Progenitor cell of endocrine pancreas (in vitro differentiated cells): ENCODE results near the gene UBE2O. TPM values are rescaled to one million over a fixed set of nuclear protein-coding genes. Genes with fewer than 3 reads are reported as not detected.

Source experiments
- DNase-seq: peaks from one replicate; pipeline ENCODE4 v3.0.0; 2021; ENCODE audit warnings: low spot score; ENCODE audit not compliant: unreplicated experiment
- H3K27ac Mint-ChIP-seq: 2 replicates; pipeline ENCODE4 v1.8.0; 2021; ENCODE audit warnings: mild to moderate bottlenecking, moderate library complexity, mixed read lengths
- H3K27me3 Mint-ChIP-seq: 2 replicates; pipeline ENCODE4 v1.8.0; 2021; ENCODE audit warnings: mixed read lengths
- H3K36me3 Mint-ChIP-seq: 2 replicates; pipeline ENCODE4 v1.8.0; 2022; ENCODE audit warnings: mixed read lengths; ENCODE audit not compliant: insufficient read depth
- H3K4me1 Mint-ChIP-seq: 2 replicates; pipeline ENCODE4 v1.8.0; 2021; ENCODE audit warnings: low read depth, mixed read lengths
- H3K4me3 Mint-ChIP-seq: 2 replicates; pipeline ENCODE4 v1.8.0; 2021; ENCODE audit warnings: low read depth, mild to moderate bottlenecking, moderate library complexity, mixed read lengths
- H3K9me3 Mint-ChIP-seq: 2 replicates; pipeline ENCODE4 v1.8.0; 2021; ENCODE audit warnings: low read depth, mixed read lengths
- total RNA-seq: library from RNA; stranded (reverse); gene quantifications from 2 replicates; pipeline ENCODE4 v1.2.1, GENCODE V29; 2021
- TF ChIP-seq, protein P1 (sequence below): fragments of 200-600 bp; sonication (generic); IDR thresholded peaks from one replicate; pipeline ENCODE4 v1.5.0; 2021; ENCODE audit warnings: antibody characterized with exemption, mild to moderate bottlenecking; ENCODE audit not compliant: unreplicated experiment

UBE2O gene
- total RNA-seq, 1 donor from 2014 or later, result 44.6 TPM

DNA sequence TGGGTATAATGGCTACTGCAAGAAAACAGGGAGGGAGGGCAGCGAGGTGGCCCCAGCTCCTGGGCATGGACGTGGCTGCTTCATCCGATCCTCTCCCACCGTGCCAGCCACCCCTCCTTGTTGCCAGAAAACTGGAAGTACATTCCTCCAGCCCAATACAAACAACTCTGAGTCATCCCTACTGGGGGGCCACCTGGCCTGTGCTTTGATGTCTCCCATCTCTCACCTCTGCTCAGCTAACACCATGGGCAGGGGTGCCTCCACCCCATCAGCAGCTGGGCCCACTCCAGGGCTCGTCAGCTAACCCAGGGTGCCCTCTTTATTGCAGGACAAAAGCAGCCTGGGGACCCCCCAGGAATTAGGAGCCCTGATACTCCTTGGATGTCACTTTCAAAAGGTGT, 46.3 kb upstream of the UBE2O start:
- Mint-ChIP-seq H3K27me3 (peaks cover 26% of the 10 kb centered on the region), H3K4me1 (peaks cover 23% of the 10 kb centered on the region), H3K27ac (no peak overlapping the region), H3K36me3 (no peaks in the 10 kb centered on the region), H3K4me3 (peak overlapping the region; percentile 24), H3K9me3 (no peaks in the 10 kb centered on the region)
- no peak for DNase-seq
- TF ChIP-seq, protein P1, sequence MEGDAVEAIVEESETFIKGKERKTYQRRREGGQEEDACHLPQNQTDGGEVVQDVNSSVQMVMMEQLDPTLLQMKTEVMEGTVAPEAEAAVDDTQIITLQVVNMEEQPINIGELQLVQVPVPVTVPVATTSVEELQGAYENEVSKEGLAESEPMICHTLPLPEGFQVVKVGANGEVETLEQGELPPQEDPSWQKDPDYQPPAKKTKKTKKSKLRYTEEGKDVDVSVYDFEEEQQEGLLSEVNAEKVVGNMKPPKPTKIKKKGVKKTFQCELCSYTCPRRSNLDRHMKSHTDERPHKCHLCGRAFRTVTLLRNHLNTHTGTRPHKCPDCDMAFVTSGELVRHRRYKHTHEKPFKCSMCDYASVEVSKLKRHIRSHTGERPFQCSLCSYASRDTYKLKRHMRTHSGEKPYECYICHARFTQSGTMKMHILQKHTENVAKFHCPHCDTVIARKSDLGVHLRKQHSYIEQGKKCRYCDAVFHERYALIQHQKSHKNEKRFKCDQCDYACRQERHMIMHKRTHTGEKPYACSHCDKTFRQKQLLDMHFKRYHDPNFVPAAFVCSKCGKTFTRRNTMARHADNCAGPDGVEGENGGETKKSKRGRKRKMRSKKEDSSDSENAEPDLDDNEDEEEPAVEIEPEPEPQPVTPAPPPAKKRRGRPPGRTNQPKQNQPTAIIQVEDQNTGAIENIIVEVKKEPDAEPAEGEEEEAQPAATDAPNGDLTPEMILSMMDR, result no peak

DNA sequence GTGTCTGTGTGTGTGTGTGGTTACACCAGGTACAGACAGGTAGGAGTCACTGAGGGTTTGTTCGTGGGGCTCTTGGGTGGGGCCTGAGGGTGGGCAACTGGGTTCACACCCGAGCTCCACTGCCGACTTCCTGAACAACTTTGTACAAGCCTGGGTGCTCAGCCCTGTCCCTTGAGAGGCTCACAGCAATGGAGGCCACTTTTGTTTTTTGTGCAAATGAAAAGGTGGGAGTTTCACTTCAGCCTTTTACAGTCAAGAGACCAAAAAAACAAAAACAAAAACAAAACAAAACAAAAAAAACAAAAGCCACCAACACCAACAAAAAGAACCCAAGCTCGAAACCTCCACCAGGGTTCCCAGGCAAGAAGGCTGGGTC, 45.9 kb upstream of the UBE2O start:
- H3K36me3 Mint-ChIP-seq, result no peaks in the 10 kb centered on the region

GRCh38 chr17:76497979-76498875, 45.3 kb upstream of the UBE2O start:
- Mint-ChIP-seq H3K9me3 (no peaks in the 10 kb centered on the region), H3K36me3 (no peaks in the 10 kb centered on the region), H3K4me3 (peak overlapping the region; percentile 5), H3K27me3 (peaks cover 27% of the 10 kb centered on the region), H3K4me1 (peaks cover 23% of the 10 kb centered on the region), H3K27ac (peak overlapping the region; percentile 93)
- TF ChIP-seq, protein P1, result no peak
- no peak for DNase-seq

More for the DNA sequence above, 45.9 kb upstream of the UBE2O start:
- H3K27ac Mint-ChIP-seq, result no peak overlapping the region
- H3K27me3 Mint-ChIP-seq, result peaks cover 26% of the 10 kb centered on the region
- no peaks in the 10 kb centered on the region for H3K9me3 Mint-ChIP-seq
- H3K4me1 Mint-ChIP-seq, result peaks cover 23% of the 10 kb centered on the region
- DNase-seq, result no peak
- TF ChIP-seq, protein P1, result no peak
- peak overlapping the region; percentile 5 for H3K4me3 Mint-ChIP-seq

GRCh38 chr17:76497699-76497978, 44.7 kb upstream of the UBE2O start:
- Mint-ChIP-seq H3K4me3 (no peak overlapping the region), H3K9me3 (no peaks in the 10 kb centered on the region), H3K4me1 (peaks cover 23% of the 10 kb centered on the region), H3K27ac (no peak overlapping the region), H3K27me3 (peaks cover 33% of the 10 kb centered on the region), H3K36me3 (no peaks in the 10 kb centered on the region)
- no peak for DNase-seq
- TF ChIP-seq, protein P1, result no peak

GRCh38 chr17:76496464-76496863, 43.5 kb upstream of the UBE2O start:
- H3K27ac Mint-ChIP-seq, result no peak overlapping the region
- H3K36me3 Mint-ChIP-seq, result no peaks in the 10 kb centered on the region
- peaks cover 22% of the 10 kb centered on the region for H3K4me1 Mint-ChIP-seq
- no peak overlapping the region for H3K4me3 Mint-ChIP-seq
- H3K9me3 Mint-ChIP-seq, result no peaks in the 10 kb centered on the region
- peaks cover 34% of the 10 kb centered on the region for H3K27me3 Mint-ChIP-seq
- DNase-seq, result no peak
- TF ChIP-seq, protein P1, result no peak
